Uterine smooth muscle cell (primary cell): ENCODE measurements around the gene EMP2. TPM values are rescaled to one million over a fixed set of nuclear protein-coding genes. Genes with fewer than 3 reads are reported as not detected.

ENCODE experiments used
- total RNA-seq: library from RNA; depleted of rRNA; stranded (reverse); fragments of >200 nt; gene quantifications from 2 replicates; pipeline ENCODE4 v1.2.3, GENCODE V29; 2014

The EMP2 gene, protein sequence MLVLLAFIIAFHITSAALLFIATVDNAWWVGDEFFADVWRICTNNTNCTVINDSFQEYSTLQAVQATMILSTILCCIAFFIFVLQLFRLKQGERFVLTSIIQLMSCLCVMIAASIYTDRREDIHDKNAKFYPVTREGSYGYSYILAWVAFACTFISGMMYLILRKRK
- total RNA-seq: 9.7 and 23.0 TPM in 2 replicates

DNA sequence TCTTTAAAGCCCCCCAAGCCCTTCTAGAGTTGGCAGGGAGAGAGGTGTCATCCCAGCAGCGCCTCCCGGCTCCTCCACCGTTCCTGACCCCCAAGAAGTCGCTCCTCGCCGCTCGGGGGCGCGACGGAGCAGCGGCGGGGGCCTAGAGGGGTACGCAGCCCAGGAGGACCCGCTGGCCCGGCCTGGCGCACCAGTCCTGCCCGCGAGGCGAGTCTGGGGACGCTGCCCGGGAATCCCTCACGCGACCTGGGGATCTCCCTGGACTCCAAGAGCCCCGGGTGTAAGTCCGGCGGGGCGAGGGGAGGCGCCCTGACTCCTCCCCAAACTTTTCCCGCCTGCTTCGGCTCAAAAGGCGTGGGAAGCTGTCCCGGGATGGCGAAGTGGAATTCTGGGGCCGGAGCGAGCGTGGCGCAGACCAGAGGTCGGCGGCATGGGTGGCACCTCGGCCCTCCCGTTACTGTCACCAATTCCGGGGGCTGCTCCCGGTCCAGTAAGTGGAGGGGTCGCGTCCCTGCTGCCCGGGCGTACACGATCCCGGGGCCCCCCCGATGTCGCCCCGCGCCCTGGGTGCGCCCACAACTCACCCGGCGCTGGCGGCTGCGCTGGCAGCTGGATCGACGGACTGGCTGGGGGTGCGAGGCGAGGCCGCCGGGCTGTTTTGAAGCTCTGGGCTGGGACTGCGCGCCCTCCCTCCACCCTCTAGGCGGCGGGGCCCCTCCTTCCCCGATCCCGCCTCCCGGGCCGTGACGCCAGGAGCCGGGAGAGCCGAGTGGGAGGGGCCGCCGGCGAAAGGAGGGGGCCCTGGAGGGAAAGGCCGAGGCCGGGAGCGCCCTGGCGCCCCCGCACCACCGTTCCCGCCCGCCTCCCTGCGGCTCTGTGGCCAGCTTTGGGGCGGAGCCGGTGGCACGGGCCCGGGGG is at the start of gene EMP2:
EMP2 (minus strand) TSS at position 634 of the 918 bp plus-strand sequence. CDS start 32,981 bp downstream, outside the sequence.

Other genes starting within 250 kb of the EMP2 start
- 2.5 and 5.0 TPM in 2 replicates for gene ATF7IP2, start 194.5 kb downstream of the EMP2 start, total RNA-seq
- gene TEKT5, start 114.3 kb upstream of the EMP2 start, total RNA-seq: not detected in 2 replicates
- 18.4 and 29.2 TPM in 2 replicates for gene NUBP1, start 163.2 kb upstream of the EMP2 start, total RNA-seq
- 0.12 TPM in 1 of 2 replicates, not detected in the other for gene TVP23A, start 238.2 kb upstream of the EMP2 start, total RNA-seq